Mononuclear cell (primary cell): Measurements from ENCODE around the gene TBC1D5. TPM values are rescaled to one million over a fixed set of nuclear protein-coding genes. Genes with fewer than 3 reads are reported as not detected.

Experiments used
- H3K27me3 ChIP-seq: 2 replicates; pipeline ENCODE4 v1.6.0; 2011; ENCODE audit warnings: low read length, control low read depth; ENCODE audit not compliant: insufficient read depth
- H3K4me1 ChIP-seq: 2 replicates; pipeline ENCODE4 v1.5.1; 2011; ENCODE audit warnings: mild to moderate bottlenecking, low read length, control low read depth; ENCODE audit not compliant: insufficient read depth
- H3K4me3 ChIP-seq: 2 replicates; pipeline ENCODE4 v1.5.1; 2011; ENCODE audit warnings: mild to moderate bottlenecking, low read length, moderate library complexity
- H3K9me3 ChIP-seq: 2 replicates; pipeline ENCODE4 v1.5.1; 2011; ENCODE audit warnings: low read depth, mild to moderate bottlenecking, control low read depth, low read length
- total RNA-seq: library from RNA; depleted of rRNA; stranded (reverse); fragments of >200 nt; gene quantifications from one replicate; pipeline ENCODE4 v1.2.3, GENCODE V29; 2012

The TBC1D5 gene
- total RNA-seq, 1 donor, result 78.4 TPM

DNA sequence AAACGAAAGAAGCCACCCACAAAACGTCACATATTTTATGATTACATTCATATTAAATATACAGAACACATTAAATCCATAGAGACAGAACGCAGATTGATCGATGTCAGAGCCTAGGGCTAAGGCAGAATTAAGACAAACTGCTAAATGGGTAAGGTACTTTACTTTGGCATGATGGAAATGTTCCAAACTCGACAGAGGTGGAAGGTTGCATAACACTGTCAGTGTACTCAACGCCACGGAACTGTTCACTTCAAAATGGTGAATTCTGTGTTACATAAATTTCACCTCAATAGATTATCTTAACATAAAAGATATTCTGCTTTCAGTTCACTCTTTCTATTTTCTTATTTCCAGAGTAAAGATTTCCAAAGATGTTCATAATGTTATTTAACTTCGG, 158.4 kb downstream of the TBC1D5 start:
- Histone ChIP-seq H3K4me1 (peaks cover 8% of the 10 kb centered on the region), H3K9me3 (no peaks in the 10 kb centered on the region), H3K4me3 (no peak overlapping the region), H3K27me3 (no peaks in the 10 kb centered on the region)

DNA sequence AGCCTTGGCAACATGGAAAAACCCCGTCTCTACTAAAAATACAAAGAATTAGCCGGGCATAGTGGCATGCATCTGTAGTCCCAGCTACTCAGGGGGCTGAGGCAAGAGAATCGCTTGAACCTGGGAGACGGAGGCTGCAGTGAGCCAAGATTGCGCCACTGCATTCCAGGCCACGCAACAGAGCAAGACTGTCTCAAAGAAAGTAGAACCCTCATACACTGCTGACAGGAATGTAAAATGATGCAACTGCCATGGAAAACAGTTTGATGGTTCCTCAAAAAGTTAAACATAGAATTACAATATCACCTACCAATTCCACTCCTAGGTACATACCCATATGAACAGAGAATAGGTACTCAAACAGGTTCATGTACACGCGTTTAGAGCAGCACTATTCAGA, 158.9 kb downstream of the TBC1D5 start:
- Histone ChIP-seq H3K4me3 (no peak overlapping the region), H3K9me3 (no peaks in the 10 kb centered on the region), H3K4me1 (peaks cover 8% of the 10 kb centered on the region), H3K27me3 (no peaks in the 10 kb centered on the region)

DNA sequence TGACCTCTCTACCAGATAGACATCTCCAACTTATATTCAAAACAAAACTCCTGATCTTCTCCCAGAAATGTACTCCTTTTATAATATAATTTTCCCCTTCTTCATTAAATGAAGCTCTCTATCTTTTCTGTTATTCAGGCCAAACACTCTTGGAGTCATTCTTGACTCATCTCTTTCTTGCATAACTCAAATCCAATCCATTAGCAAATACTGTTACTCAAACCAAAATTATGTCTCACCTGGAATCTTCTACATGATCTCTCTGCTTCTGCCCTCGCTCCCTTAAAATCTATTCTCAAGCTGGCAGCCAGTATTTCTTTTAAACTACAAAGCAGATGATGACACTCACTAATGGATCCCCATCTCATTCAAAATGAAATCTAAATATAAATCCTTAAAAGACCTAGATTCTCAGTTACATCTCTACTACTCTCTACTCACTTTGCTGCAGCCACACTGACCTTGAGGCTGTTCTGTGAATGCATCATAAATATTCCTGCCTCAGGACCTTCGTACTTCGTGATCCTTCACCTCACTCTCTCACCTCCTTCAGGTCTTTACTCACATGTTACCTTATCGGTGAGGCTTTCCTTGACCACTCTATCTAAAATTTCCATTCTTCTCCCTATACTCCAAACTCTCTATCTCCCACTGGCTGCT, 160.9 kb downstream of the TBC1D5 start:
- peaks cover 8% of the 10 kb centered on the region for H3K4me1 ChIP-seq
- H3K27me3 ChIP-seq, result no peaks in the 10 kb centered on the region
- no peak overlapping the region for H3K4me3 ChIP-seq
- no peaks in the 10 kb centered on the region for H3K9me3 ChIP-seq

DNA sequence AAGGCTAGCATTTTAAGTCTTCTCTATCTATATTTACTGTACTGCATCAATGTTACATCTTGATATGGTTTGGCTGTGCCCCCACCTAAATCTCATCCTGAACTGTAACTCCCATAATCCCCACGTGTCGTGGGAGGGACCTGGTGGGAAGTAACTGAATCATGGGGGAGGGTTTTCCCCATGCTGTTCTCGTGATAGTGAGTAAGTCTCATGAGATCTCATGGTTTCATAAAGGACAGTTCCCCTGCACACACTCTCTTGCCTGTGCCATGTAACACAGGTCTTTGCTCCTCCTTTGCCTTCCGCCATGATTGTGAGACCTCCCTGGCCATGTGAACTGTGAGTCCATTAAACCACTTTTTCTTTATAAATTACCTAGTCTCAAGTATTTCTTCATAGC, 161.5 kb downstream of the TBC1D5 start:
- Histone ChIP-seq H3K9me3 (no peaks in the 10 kb centered on the region), H3K4me1 (peaks cover 8% of the 10 kb centered on the region), H3K27me3 (no peaks in the 10 kb centered on the region), H3K4me3 (no peak overlapping the region)

DNA sequence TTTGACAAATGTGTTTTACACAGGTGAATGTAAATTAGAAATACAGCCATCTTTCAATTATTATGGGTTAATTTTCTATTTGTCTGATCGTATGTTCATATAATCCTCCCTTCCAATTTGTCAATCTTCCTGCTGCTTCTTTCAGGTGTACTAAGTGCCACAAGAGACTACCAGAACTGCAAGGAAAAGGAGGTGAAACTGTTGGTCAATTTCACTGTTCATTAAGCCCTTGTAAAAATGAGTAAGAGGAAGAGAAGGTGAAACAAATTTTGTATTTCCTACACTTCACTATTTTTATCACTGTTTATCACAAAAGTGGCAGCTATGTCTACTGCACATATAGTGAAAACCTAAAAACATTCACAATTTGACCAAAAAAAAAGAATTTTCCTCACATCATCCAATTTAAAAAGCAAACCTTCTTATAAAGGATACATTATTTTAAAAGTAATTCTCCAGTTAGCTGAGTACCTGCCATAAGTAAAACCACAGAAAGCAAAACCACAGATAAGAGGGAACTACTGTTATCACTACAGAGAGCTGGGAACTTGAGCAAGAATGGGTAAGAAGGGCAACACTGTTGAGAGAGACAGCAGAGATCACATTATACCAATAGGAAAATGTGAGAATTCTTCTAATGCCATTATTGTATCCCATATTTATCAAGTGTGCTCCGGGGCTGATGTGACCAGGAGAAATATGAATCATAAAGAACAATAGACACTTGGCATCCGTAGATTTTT, 163.0 kb downstream of the TBC1D5 start:
- Histone ChIP-seq H3K4me1 (peaks cover 8% of the 10 kb centered on the region), H3K27me3 (no peaks in the 10 kb centered on the region), H3K9me3 (no peaks in the 10 kb centered on the region), H3K4me3 (no peak overlapping the region)

DNA sequence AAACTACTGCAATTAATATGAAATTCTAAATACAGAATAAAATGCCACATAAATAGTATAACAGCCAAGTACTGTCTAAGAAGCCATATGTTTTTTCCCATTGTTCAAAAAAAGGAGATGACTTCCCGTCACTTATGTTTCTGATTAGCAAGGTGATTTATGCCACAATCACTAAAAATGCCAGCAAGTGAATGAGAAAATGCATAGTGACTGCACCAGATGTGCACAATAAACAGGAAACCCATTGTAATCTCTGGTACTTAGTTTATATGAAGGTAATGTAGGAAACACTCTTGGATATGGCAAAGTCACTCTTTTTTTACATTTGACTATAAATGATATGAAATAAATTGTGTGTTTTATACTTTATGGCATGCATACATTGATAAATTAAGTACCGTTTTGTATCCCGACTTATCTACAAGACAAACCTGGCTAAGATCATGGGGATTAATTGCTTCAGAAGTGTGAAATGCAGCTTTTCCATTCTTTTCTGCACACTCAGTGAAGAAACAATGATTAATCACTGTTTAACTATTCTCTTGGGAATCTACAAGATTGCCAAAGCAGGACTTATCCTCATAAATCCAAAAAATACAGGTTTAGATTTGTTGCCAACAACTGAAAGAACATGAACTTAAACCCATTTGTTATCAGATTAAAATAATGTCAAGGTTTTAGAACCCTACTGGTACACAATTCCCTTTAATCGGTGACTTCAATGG, 164.5 kb downstream of the TBC1D5 start:
- H3K4me3 ChIP-seq, result no peak overlapping the region
- H3K4me1 ChIP-seq, result peaks cover 13% of the 10 kb centered on the region
- H3K9me3 ChIP-seq, result no peaks in the 10 kb centered on the region
- no peaks in the 10 kb centered on the region for H3K27me3 ChIP-seq

DNA sequence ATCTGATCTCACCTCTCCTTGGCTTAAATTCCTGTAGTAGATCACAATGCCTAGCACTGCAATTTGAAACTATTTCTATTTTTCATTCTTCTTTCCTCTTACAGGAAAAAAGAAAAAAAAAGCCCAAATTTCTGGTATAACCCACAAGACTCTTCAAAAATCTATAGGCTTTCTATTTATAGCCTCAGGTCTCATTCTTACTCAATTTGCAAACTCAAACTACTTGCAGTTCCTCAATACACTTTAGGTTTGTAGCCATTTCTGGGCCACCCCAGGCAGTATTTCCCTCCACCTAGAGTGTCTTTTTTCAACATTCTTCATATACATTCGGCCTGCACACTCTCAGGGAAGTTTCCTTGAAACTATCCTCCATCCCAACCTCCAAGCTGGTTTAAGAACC, 169.0 kb downstream of the TBC1D5 start:
- Histone ChIP-seq H3K27me3 (no peaks in the 10 kb centered on the region), H3K4me3 (no peak overlapping the region), H3K9me3 (no peaks in the 10 kb centered on the region), H3K4me1 (peaks cover 4% of the 10 kb centered on the region)

DNA sequence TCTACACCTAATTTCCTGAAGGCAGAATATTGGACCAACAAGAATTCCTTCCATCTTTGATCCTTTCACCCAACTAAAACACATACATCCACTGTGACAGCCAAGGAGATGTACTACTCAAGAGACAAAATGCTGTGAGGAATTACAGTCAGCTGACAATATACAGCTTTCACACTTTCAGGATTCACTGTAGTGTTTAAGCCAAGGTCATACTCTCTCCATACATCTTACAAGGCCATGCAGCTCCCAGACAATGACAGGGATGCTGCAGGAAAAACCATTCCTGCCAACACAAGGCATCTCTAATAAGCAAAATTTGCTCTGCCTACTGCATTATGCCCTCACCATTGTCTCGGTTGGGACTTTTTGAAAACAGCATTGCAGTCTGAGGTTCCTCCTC, 170.7 kb downstream of the TBC1D5 start:
- Histone ChIP-seq H3K27me3 (no peaks in the 10 kb centered on the region), H3K9me3 (no peaks in the 10 kb centered on the region), H3K4me1 (peaks cover 4% of the 10 kb centered on the region), H3K4me3 (no peak overlapping the region)

DNA sequence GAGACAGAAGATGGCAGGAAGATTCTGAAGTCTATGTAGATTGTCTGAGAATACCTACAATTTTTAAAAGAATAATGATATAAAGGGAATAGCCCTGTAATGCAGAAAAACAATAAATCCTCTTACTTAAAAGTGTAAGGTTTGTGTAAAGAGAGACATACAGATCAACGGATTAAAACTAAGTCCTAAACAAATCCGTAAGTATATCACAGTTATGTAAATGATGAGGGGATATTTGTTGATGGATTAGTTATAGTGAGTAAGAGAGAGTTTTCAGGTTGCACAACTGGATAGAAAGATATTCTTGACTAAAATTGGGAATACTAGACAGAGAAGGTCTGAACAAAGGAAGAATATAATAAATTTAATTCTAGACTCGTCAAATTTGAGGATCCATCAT, 179.6 kb downstream of the TBC1D5 start:
- H3K9me3 ChIP-seq, result no peaks in the 10 kb centered on the region
- H3K4me3 ChIP-seq, result no peak overlapping the region
- H3K4me1 ChIP-seq, result no peaks in the 10 kb centered on the region
- no peaks in the 10 kb centered on the region for H3K27me3 ChIP-seq

DNA sequence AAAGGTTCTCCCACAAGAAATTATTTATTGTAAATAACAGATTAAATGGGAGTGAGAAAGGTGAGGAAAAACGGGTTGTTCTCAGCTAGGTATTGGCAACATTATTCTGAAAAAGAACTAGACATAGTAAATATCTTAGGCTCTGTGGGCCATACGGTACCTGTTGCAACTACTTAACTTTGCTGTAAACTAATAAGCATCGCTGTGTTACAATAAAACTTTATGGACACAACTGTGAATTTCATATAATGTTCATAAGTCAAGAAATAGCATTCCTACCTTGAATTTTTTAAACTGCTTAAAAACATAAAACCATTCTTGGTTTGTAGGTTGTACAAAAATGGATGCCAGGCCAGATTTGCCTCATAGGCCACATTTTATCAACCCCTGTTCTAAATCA, 183.9 kb downstream of the TBC1D5 start:
- no peaks in the 10 kb centered on the region for H3K4me1 ChIP-seq
- H3K27me3 ChIP-seq, result no peaks in the 10 kb centered on the region
- H3K9me3 ChIP-seq, result no peaks in the 10 kb centered on the region
- no peak overlapping the region for H3K4me3 ChIP-seq

DNA sequence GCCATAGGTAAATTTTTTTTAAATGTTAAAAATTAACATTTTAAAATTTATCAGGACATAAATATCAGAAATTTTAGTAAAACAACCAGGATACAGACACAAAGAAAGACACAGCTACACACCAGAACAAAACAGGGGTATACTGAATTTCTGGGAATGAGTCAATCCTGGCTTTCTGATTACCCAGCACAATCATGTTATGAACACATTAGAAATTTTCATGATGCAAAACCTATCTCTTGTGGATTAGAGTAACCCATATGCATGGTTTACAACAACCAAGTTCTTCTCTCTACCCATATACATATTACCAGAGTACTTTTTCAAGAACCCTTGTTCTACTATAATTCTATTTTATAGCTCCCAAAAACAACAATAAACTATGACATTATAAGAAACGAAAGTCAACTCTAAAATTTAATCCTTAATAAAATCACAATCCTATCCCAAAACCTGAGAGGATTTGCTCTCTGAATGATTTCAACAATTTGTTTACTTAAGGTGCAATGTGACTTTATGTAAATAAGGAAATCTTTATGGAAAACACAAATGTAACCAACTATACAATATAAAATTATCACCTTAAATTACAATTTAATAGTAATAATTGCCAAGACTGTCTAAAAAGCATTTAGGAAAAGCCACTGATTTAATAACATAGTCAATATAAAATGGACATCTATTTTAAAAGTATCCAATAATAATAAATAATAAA, 184.5 kb downstream of the TBC1D5 start:
- Histone ChIP-seq H3K4me3 (no peak overlapping the region), H3K27me3 (no peaks in the 10 kb centered on the region), H3K4me1 (no peaks in the 10 kb centered on the region), H3K9me3 (no peaks in the 10 kb centered on the region)

DNA sequence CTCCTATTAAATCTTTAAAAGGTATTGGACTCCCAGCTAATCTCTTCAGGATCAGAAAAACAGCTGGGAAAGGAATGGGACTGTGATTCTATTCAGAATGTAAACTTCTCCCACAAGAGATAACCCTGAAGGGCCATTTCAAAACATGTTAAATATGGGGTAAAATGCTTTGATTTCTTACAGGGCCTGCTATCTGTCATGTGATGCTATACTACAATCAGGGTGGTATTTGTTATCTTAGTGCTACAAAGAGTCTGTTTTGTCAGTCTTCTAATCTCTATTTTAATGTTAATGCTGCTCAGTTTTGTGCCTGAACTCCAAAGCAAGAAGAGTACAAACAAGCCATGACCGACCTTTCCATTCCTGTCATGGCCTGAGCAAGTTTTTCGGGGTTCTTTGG, 186.9 kb downstream of the TBC1D5 start:
- H3K9me3 ChIP-seq, result no peaks in the 10 kb centered on the region
- no peaks in the 10 kb centered on the region for H3K27me3 ChIP-seq
- H3K4me1 ChIP-seq, result no peaks in the 10 kb centered on the region
- no peak overlapping the region for H3K4me3 ChIP-seq

DNA sequence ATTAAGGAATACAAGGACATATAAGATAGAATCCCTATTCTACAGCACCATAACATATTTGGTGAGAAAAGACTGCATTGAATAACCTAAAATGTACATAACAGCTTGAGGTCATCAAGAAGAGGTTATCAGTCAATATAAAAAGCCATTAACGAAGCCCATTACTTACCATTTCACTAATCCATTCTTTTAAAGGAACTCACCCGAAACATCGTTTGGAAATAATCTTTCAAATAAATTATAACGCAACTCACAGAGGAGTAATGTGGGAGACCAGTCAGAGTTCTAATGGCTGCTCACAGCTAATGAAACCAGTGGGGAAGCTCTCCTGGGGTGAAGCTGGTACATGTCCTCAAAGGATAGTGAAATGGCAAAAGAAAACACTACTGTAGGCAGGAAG, 188.4 kb downstream of the TBC1D5 start:
- Histone ChIP-seq H3K9me3 (no peaks in the 10 kb centered on the region), H3K27me3 (no peaks in the 10 kb centered on the region), H3K4me3 (no peak overlapping the region), H3K4me1 (no peaks in the 10 kb centered on the region)

DNA sequence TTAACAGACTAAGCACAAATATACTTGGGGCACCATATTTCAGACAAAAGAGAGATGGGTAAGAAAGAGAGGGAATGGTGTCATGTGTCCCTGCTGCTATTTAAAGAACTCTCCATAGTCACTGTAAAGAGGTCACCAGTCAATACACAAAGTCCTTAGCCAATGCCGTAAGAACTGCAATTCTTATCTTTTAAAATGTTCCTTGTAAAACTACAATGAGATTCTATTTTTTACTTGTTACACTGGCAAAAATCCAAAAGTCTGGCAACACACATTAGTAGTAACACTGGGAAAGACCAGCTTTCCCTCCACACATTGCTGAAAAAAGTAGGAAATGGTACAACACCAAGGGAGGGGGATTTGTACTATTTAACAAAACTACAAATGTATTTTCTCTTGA, 189.4 kb downstream of the TBC1D5 start:
- Histone ChIP-seq H3K4me1 (no peaks in the 10 kb centered on the region), H3K27me3 (no peaks in the 10 kb centered on the region), H3K4me3 (no peak overlapping the region), H3K9me3 (no peaks in the 10 kb centered on the region)

DNA sequence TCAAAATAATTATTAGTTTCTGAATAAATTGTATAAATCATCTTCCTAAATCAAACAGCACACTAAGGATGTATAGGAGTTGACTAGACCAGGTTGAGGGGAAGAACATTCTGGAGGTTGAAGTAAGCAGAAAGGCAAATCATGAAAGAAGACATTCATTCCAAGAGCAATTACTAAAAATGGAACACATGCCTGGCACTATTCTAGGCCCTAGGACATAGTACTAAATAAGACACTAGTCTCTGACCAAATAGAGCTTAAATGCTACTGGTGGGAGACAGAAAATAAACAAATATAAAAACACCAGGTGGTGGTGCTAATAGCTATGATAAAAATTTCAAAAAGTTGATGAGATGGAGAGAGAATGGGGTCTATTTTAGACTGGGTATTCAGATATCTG, 190.1 kb downstream of the TBC1D5 start:
- H3K9me3 ChIP-seq, result no peaks in the 10 kb centered on the region
- H3K27me3 ChIP-seq, result no peaks in the 10 kb centered on the region
- no peak overlapping the region for H3K4me3 ChIP-seq
- no peaks in the 10 kb centered on the region for H3K4me1 ChIP-seq
